Measurements from ENCODE around the gene EFNB2.

EFNB2 gene

GRCh38 chr13:106453101-106453500, 82.4 kb downstream of the EFNB2 start:
- no peak for DNase-seq (ENCODE audit: low read depth)
- H3K4me3 ChIP-seq (ENCODE audit: low read depth, low read length) = no peak overlapping the region
- TF ChIP-seq MAX (IDR thresholded peaks at IDR 0.05; ENCODE audit: low read depth, low read length) (no peak), CTCF (IDR thresholded peaks at IDR 0.05; ENCODE audit: low read depth, low read length) (no peak), MYC (IDR thresholded peaks at IDR 0.05; ENCODE audit: low read depth, low read length) (no peak), POLR2A (IDR thresholded peaks at IDR 0.05; ENCODE audit: extremely low read depth, insufficient read length) (no peak)

GRCh38 chr13:106450991-106451390, 84.5 kb downstream of the EFNB2 start:
- H3K4me3 ChIP-seq (ENCODE audit: low read depth, low read length) = no peak overlapping the region
- no peak for DNase-seq (ENCODE audit: low read depth)
- TF ChIP-seq CTCF (IDR thresholded peaks at IDR 0.05; ENCODE audit: low read depth, low read length) (no peak), MAX (IDR thresholded peaks at IDR 0.05; ENCODE audit: low read depth, low read length) (no peak), MYC (IDR thresholded peaks at IDR 0.05; ENCODE audit: low read depth, low read length) (no peak), POLR2A (IDR thresholded peaks at IDR 0.05; ENCODE audit: extremely low read depth, insufficient read length) (no peak)

- TF ChIP-seq CTCF (IDR thresholded peaks at IDR 0.05; ENCODE audit: low read depth, low read length) (no peak), MYC (IDR thresholded peaks at IDR 0.05; ENCODE audit: low read depth, low read length) (no peak), MAX (IDR thresholded peaks at IDR 0.05; ENCODE audit: low read depth, low read length) (no peak), POLR2A (IDR thresholded peaks at IDR 0.05; ENCODE audit: extremely low read depth, insufficient read length) (no peak)
- H3K4me3 ChIP-seq (ENCODE audit: low read depth, low read length) = no peak overlapping the region
- DNase-seq (ENCODE audit: low read depth) = no peak
These were observed 86.4 kb downstream of the EFNB2 start for GRCh38 chr13:106449096-106449495.

- TF ChIP-seq MAX (IDR thresholded peaks at IDR 0.05; ENCODE audit: low read depth, low read length) (no peak), POLR2A (IDR thresholded peaks at IDR 0.05; ENCODE audit: extremely low read depth, insufficient read length) (no peak), MYC (IDR thresholded peaks at IDR 0.05; ENCODE audit: low read depth, low read length) (no peak), CTCF (IDR thresholded peaks at IDR 0.05; ENCODE audit: low read depth, low read length) (no peak)
- H3K4me3 ChIP-seq (ENCODE audit: low read depth, low read length) = no peak overlapping the region
- no peak for DNase-seq (ENCODE audit: low read depth)
These were observed 89.5 kb downstream of the EFNB2 start for GRCh38 chr13:106445996-106446395.

- DNase-seq (ENCODE audit: low read depth) = no peak
- TF ChIP-seq POLR2A (IDR thresholded peaks at IDR 0.05; ENCODE audit: extremely low read depth, insufficient read length) = no peak
- no peak for TF ChIP-seq MAX (IDR thresholded peaks at IDR 0.05; ENCODE audit: low read depth, low read length)
- TF ChIP-seq CTCF (IDR thresholded peaks at IDR 0.05; ENCODE audit: low read depth, low read length) = no peak
- TF ChIP-seq MYC (IDR thresholded peaks at IDR 0.05; ENCODE audit: low read depth, low read length) = no peak
- no peak overlapping the region for H3K4me3 ChIP-seq (ENCODE audit: low read depth, low read length)
These were observed 91.7 kb downstream of the EFNB2 start for GRCh38 chr13:106443607-106444322.

Measured in NB4 (cell line).